Left kidney (tissue), 8 donors: ENCODE results near the gene KPTN. TPM values are rescaled to one million over a fixed set of nuclear protein-coding genes. Genes with fewer than 3 reads are reported as not detected.

ENCODE experiments used
- DNase-seq: peaks from one replicate; pipeline ENCODE4 v3.0.0-alpha.2; 2013
- long read RNA-seq, 8 donors: transcript quantifications; one replicate each; lab custom pipeline, GENCODE V29; 2026
- polyA plus RNA-seq: library from polyadenylated mRNA; unstranded; fragments of 120-200 nt; gene quantifications from one replicate; pipeline ENCODE4 v1.2.1, GENCODE V29; 2013; ENCODE audit not compliant: insufficient read length

Gene KPTN
- polyA plus RNA-seq: 14.4 TPM
- long read RNA-seq, donor 1, partial matches to known transcripts: 9 of 10 reads
- long read RNA-seq, donor 1, other reads (novel, unspliced or antisense): 0 of 10 reads
- long read RNA-seq, donor 2, partial matches to known transcripts: 0 of 4 reads
- long read RNA-seq, donor 2, other reads (novel, unspliced or antisense): 0 of 4 reads
- long read RNA-seq, donor 3, partial matches to known transcripts: 0 of 3 reads
- long read RNA-seq, donor 3, other reads (novel, unspliced or antisense): 0 of 3 reads
- long read RNA-seq, donor 4: 0 reads
- long read RNA-seq, donor 5, partial matches to known transcripts: 0 of 4 reads
- long read RNA-seq, donor 5, other reads (novel, unspliced or antisense): 0 of 4 reads
- long read RNA-seq, donor 6, partial matches to known transcripts: 0 of 2 reads
- long read RNA-seq, donor 6, other reads (novel, unspliced or antisense): 0 of 2 reads
- long read RNA-seq, donor 7, partial matches to known transcripts: 9 of 9 reads
- long read RNA-seq, donor 7, other reads (novel, unspliced or antisense): 0 of 9 reads
- long read RNA-seq, donor 8: 0 reads

DNA sequence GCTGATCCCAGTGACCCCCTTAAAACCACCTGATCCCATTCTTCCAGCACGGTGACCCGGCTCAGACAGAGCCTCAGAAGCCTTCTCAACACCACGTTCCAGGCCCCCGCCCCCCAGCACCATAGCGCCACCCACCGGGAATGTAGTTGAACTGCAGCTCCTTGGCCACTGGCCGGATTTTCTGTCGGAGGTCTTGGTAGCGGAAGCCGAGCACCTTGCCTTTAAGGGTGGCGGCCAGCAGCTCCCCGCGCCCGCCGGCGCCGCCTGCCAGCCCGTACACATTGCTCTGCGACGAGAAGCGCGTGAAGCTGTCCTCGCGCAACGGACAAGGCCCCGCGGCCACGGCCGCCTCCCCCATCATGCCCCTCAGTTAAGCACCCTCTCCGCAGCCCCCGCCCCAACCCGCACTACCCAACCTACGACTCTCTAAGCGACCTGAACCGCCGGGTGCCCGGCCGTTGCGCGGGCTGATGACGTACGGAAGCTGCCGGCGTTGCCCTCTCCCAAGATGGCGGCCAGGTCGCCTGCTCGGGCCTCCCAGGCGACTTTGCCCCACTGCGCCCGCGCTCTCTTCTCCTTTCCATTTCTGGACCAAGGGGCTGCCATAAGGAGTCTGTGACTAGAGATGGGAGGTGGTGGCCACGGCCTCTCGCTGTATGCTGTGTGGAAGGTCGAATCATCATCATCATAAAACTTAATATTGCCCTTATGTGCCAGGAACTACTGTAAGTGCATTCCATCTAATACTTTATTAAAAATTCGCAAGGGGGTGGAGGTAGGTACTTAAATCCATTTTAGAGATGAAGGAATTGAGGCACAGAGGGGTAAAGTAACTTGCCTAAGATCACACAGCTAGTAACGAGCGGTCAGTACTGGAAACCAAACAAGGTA, at the start of gene KPTN:
TSS of gene KPTN (minus strand) at position 420 of the 891 bp plus-strand sequence. CDS start at position 361, 59 bp downstream.
- peak; percentile 84 for DNase-seq

GRCh38 chr19:47531640-47532387, 47.8 kb upstream of the KPTN start:
- DNase-seq: no peak

- DNase-seq: no peak
Observed at GRCh38 chr19:47529018-47529742, 45.2 kb upstream of the KPTN start.

DNA sequence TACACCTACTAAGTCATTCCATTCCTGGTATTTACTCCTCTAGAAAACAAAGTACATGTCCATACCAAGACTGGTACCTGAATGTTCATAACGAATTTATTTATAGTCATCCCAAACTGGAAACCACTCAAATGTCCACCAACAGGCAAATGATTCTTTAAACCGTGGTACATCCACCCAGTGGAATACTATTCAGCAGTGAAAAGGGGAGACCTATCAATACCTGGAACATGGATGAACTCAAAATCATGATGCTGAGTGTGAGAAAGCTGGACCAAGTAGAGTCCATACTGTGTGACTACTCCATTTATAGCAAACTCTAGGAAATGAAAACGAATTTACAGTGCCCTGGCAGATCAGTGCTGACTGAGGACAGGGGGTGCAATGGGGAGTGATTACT, 42.8 kb upstream of the KPTN start:
- DNase-seq: no peak

GRCh38 chr19:47523473-47523872, 39.5 kb upstream of the KPTN start:
- DNase-seq: no peak

GRCh38 chr19:47521473-47522180, 37.6 kb upstream of the KPTN start:
- DNase-seq: no peak

DNA sequence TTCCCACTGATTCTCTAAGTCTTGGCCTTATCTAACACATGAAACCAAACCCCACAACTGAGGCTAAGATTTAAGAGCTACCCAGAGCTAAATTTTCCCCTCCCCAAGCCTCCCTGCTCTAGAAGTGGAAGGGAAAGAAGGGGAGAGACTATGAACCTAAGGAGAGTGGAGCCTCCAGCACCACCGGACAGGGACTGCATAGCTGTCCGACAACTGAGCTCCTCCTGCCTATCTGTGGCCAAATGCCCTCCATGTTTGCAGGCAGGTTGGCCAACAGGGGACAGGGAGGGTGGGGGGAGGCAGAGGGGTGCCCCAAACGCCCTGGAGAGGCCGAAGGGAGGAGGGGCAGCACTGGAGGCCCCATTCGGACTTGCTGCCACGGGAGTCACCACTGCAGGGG, 36.8 kb upstream of the KPTN start:
- DNase-seq: no peak

DNA sequence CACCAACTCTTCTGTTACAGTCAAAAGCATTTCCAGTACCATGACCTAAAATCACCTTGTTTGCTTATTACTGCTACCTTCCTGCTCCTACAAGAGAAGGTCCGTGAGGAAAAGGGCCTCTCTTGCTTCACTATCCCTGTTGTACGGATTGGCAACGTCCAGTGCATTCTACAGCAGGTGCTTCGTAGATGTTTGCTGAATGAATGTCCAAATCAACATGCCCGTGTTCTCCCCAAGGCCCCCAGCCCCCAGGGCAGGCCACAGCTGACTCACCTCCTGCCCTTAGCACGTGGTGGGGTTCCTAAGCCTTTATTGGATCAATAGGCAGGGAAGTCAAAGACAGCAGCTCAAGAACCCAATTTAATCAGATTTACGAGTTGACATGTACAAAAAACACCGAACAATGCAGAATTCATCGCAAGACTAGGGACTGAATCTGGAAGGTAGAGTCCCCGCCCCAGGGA, 36.4 kb upstream of the KPTN start:
- no peak for DNase-seq

DNA sequence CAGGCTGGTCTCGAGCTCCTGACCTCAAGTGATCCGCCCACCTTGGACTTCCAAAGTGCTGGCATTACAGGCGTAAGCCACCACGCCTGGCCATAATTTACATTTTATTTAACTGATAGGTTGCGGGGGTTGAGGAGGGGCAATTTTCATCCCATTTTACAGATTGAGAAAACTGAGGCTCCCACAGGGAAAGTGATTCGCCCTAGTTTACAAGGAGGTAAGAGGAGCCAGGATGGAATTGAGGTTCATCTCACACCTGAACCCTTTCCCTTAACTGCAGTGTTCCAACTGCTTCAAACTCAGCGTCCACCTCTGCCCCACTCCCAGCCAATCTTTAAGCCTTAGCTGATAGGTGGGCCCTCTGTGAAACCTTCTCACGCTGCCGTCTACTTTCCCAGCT, 34.8 kb upstream of the KPTN start:
- DNase-seq: no peak

DNA sequence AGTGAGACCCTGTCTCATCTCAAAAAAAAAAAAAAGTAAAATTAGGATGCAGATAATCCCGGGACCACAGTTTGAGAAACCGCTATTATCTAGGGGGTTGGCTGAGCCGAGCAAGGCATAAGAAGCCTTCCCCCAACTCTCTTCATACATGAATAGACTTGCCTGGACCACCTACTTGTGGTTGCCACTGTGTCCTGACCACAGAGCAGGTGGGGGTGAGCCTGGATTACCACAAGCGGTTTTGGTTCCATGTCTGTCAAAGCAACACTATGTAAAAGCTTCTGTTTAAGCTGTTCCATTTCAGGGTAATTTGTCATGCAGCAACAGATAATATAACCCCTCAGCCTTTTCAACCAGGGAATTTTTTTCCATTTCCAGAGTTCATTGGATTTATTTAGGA, 34.1 kb upstream of the KPTN start:
- DNase-seq: no peak

DNA sequence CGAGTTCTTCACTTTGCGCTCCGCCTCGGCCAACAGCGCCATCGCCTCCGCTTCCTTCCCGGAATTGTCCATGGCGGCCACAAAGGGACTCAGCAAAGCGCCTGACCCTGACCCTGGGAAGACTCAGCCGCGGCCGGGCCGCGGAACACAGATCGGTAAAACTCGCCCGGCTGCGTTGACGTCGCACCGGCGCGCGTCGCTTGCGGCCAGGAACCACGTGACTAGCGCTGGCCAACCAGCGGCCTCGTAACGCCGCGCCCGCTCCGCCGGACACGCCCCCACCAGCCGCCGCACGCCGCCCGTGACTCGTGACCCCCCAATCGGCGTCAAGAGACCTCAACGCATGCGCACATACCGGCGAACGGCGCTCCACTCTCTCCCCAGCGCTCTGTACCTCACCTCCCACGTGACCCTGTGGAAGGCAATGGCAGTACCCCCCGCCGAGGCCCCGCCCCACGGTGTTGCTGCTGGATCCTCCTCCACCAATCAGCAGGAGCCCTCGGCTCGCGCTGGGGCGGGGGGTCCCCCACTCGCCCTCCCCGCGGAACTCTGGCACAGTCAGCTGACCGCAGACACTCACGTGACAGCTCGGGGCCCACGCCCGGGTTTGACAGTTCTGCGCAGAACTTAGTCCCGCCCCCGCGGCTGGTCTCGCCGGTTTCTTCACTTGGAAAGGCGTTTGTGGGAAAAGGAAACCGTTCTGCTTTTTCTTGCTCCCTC, 31.0 kb upstream of the KPTN start, which contains the start of gene NAPA:
TSS of gene NAPA (minus strand) at position 195 of the 720 bp plus-strand sequence. CDS start at position 72, 123 bp downstream.
- DNase-seq: peak; percentile 100

DNA sequence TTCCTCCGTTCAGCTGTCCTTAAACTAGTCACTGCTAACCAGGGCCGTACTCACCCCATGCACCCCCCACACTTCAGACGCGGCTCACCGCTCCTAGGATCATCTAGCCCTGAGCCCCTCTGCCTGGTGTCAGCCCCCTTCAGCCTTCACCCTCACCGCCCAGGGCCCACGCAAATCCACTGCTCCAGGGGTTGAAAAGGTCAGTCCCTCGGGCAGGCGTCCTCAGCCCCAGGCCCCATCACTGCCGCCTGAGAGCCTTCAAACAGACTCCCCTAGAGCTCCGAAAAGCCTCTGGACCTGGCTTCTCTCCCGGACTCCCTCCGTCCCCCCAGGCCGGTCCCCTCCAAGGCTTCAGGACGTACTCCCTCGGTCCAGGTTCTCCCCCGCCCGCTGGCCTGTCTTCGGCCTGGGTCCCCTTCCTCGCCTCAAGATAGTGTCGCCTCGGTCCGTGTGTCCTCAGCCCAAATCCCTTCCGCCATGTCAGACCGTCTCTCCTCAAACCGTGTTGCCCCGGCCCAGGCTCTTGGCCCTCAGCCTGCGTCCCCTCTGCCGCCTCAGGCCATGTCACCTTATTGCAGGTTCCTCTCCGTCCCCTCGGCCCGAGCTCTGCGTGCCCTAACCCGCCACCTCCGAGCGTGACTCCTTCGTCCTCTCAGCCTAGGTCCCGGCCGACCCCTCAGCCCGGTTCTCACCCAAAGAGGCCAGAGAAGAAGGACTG, 30.3 kb upstream of the KPTN start:
- DNase-seq: no peak

- no peak for DNase-seq
Observed at GRCh38 chr19:47512948-47513319, 28.9 kb upstream of the KPTN start.

DNA sequence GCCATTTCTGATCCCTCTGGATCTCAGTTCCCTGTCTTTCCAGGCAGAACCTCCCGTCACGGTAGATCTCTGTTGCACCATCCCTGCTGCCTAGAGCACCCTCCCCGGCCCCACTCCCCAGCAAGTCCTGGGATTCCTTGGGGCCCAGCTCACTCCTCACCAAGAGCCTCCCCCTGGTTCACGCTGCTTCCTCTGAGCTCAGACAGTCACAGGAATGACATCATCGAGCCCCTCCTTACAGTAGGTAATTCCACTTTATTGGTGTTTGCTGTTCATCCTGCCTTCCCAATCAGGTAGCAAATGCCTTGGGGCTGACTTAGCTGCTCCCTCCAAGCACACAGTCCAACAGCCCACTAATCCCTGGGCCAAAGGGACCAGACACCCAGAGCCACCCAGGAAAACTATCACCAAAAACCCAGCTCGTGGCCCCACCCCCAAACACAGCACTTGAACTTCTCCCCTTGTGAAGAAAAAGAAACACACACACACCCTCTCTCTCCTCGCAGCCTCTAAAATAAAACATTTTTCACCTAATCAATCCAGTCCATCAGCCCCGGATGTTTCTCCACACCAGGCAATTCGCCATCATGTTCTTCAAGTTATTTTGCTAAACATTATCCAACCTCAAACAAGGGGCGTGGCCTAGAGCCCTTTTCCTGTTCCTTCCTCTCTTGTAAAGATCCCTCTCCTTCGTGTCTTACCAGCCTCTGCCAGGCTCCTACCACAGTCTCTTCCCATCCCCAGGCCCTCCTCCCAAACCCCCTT, 28.3 kb upstream of the KPTN start:
- peak; percentile 25 for DNase-seq

DNA sequence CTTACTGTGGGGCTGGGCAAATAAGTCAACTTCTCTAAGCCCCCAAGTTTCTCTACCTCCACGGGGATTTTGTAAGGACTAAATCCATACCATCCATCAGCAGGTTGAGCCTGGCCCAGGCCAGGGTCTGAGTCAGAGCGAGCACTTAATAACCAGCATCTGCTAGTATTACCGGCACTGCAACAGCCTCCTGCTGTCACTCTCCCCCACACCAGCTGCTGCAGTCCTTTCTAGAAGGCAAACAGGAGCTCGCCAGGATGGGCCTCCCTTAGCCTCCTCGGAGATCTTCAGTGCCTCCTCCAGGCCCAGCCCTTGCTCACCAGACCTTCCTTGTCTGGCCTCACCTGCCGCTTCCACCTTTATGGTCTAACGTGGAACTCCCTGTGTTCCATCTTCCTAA, 27.7 kb upstream of the KPTN start:
- DNase-seq: no peak

DNA sequence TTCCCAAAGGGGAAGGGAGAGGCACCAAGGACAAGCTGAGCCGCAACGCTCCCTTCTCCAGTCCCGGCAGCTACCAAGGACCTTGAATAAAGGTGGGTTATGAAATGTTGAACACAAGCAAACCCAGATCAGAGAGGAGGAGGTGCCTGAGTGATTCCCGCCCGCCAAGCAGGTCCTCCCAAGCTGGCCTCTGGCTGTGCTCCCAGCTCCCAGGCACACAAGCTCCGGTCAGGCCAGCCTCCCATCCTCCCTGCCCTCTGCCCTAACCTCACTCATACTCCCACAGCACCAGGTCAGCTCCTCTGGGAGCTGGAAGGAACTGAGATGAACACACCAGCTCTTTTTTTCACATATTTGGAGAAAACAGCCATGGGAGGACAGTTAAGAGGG, 27.1 kb upstream of the KPTN start:
- no peak for DNase-seq

DNA sequence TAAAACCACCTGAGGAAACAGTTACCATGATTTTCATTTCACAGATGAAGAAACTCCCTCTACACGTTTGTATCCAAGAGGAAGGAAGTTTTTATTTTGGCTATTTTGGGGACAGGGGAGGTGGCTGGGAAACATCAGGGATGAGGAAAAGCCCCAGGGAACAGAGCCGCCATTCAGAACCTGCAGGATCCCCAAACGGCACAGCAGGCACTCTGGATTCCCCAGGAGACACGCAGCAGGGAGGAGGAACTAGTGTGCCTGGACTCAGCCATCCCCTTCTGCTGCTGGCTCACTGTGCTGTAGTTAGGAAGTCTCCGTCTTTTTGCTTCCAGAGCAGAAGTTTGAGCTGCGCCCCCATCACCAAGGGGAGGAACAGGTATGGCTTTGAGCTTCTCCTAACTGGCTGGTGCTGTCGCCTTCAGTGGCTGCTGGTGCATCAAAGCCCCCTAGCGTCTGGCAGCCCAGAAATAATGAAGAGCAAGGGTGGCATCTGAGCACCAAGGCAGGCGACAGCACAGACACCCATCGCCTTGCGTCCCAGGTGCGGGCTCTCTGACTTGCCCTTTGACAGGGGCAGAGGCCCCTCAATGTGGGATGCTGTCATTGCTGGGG, 26.6 kb upstream of the KPTN start:
- DNase-seq: no peak

DNA sequence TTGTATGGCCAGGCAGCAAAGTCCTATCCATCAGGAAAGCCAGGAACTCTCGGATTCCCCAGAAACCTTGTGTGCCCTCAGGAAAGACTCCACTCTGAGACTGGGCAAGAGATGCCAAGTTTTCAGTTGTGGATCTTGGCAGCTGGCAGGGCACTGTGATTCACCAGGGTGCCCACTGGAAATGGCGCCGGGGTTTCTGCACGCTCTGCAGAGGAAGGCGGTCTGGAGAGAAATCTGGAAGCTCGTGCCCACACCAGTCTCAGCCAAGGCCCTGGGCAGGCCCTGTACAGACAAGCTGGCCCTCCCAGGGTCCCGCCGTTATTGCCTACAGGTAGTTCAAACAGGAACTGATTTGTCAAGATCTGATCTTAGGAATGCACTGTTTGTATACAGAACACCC, 26.0 kb upstream of the KPTN start:
- no peak for DNase-seq
